Measurements from ENCODE around the gene ZNF536. TPM values are rescaled to one million over a fixed set of nuclear protein-coding genes. Genes with fewer than 3 reads are reported as not detected.

The ZNF536 gene
- total RNA-seq, 1 experiment from 2014 or later = not detected

- H3K9ac ChIP-seq (ENCODE audit: low read length) = no peak overlapping the region
- H3K9me3 ChIP-seq (ENCODE audit: low read length) = no peaks in the 10 kb centered on the region
- no peak for ATAC-seq
- no peaks in the 10 kb centered on the region for H4K20me1 ChIP-seq (ENCODE audit: low read length)
- no peaks in the 10 kb centered on the region for H3K79me2 ChIP-seq (ENCODE audit: low read length)
- peaks cover 5% of the 10 kb centered on the region; the same call in 1 of the 2 replicates for H3K27me3 ChIP-seq (ENCODE audit: low read length)
- BruUV-seq (replicated peaks) = no TSS peak
- no peak for TF ChIP-seq EZH2phosphoT487 (IDR thresholded peaks at IDR 0.05; ENCODE audit: borderline replicate concordance, low read length)
- no peak for TF ChIP-seq CTCF (conservative IDR thresholded peaks at IDR 0.05; ENCODE audit: low read depth, low read length)
- TF ChIP-seq EZH2 (IDR thresholded peaks at IDR 0.05; ENCODE audit: low read length, unreplicated experiment) = no peak
- ChIA-PET CTCF (no interaction called here), POLR2A (ENCODE audit: unreplicated experiment) (no interaction called here)
- H3K4me3 ChIP-seq (ENCODE audit: low read length) = no peak overlapping the region
- H3K36me3 ChIP-seq (ENCODE audit: low read depth, low read length) = no peaks in the 10 kb centered on the region
- no peaks in the 10 kb centered on the region for H3F3A ChIP-seq (ENCODE audit: low read length, unreplicated experiment)
- DNase-seq = no peak
- H2AFZ ChIP-seq (ENCODE audit: low read length) = no peak overlapping the region
- H3K4me2 ChIP-seq (ENCODE audit: low read length) = no peak overlapping the region
- no peaks in the 10 kb centered on the region for H3K4me1 ChIP-seq (ENCODE audit: insufficient read depth, low read length)
- no peaks in the 10 kb centered on the region for H3K9me2 ChIP-seq (replicated peaks; ENCODE audit: low read length)
- no peak overlapping the region for H3K27ac ChIP-seq (ENCODE audit: low read length)
- intact Hi-C loops (cut with micrococcal nuclease) = no loop called here
Measured at GRCh38 chr19:30362156-30362754, 9.9 kb upstream of the ZNF536 start.

- ChIA-PET POLR2A (ENCODE audit: unreplicated experiment) (no interaction called here), CTCF (no interaction called here)
- H3K36me3 ChIP-seq (ENCODE audit: low read depth, low read length) = no peaks in the 10 kb centered on the region
- no peaks in the 10 kb centered on the region for H3K9me2 ChIP-seq (replicated peaks; ENCODE audit: low read length)
- H3K9ac ChIP-seq (ENCODE audit: low read length) = no peak overlapping the region
- no peak for TF ChIP-seq CTCF (conservative IDR thresholded peaks at IDR 0.05; ENCODE audit: low read depth, low read length)
- TF ChIP-seq EZH2phosphoT487 (IDR thresholded peaks at IDR 0.05; ENCODE audit: borderline replicate concordance, low read length) = no peak
- no peak for TF ChIP-seq EZH2 (IDR thresholded peaks at IDR 0.05; ENCODE audit: low read length, unreplicated experiment)
- no peak for DNase-seq
- no peaks in the 10 kb centered on the region for H3K4me1 ChIP-seq (ENCODE audit: insufficient read depth, low read length)
- intact Hi-C loops (cut with micrococcal nuclease) = no loop called here
- no peaks in the 10 kb centered on the region for H3F3A ChIP-seq (ENCODE audit: low read length, unreplicated experiment)
- no peaks in the 10 kb centered on the region for H3K9me3 ChIP-seq (ENCODE audit: low read length)
- no peak overlapping the region for H3K4me3 ChIP-seq (ENCODE audit: low read length)
- H3K4me2 ChIP-seq (ENCODE audit: low read length) = no peak overlapping the region
- ATAC-seq = no peak
- H4K20me1 ChIP-seq (ENCODE audit: low read length) = no peaks in the 10 kb centered on the region
- H3K79me2 ChIP-seq (ENCODE audit: low read length) = no peaks in the 10 kb centered on the region
- H3K27ac ChIP-seq (ENCODE audit: low read length) = no peak overlapping the region
- no peak overlapping the region for H2AFZ ChIP-seq (ENCODE audit: low read length)
- peaks cover 5% of the 10 kb centered on the region; the same call in 1 of the 2 replicates for H3K27me3 ChIP-seq (ENCODE audit: low read length)
- no TSS peak for BruUV-seq (replicated peaks)
Measured at GRCh38 chr19:30363073-30363472, 9.1 kb upstream of the ZNF536 start.

DNA sequence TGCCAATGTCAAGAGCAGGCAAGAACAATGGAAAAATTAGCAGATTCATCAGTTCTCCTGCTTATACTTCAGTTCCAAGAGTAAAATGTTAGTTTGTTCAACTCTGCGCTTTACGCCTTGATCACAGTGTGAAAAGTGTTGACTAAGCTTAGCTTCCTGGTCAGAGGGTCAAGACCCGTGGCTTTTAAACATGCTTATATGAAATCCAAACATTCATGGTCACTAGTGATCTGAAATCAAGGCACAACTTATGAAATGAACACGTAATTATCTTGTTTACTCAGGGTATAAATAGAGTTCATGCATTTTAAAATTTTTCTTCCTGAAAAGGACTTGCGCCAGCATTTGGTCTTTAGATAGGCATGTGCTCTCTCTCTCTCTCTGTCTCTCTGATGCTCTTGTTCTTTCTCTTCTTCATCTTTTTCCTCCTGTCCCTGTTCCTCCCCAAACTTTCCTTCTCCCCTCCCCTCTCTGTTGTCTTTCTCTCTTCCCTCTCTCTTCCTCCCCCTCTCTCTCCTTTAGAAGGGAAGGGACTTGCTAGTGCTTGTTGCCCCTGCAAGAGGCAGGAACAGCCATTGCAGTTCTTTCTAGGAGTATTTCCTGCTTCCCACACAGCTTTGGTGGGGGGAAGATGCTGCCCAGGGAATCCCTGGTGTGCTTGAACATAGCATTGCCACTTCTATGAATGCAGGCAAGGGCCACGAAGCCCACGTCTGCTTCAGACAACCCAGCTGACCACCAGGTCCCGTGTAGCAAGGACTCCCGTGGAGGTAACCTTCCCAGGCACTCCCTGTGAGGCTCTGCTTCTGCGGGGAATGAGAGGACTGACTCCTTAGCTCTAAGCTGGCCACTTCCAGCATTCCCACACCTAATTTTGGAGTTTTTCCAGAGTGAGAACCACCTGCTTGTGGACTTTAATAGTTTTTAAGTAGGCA is 7.1 kb upstream of the ZNF536 start:
- Histone ChIP-seq H4K20me1 (ENCODE audit: low read length) (no peaks in the 10 kb centered on the region), H3K9me3 (ENCODE audit: low read length) (no peaks in the 10 kb centered on the region), H3K9me2 (replicated peaks; ENCODE audit: low read length) (no peaks in the 10 kb centered on the region), H3K4me3 (ENCODE audit: low read length) (no peak overlapping the region), H3F3A (ENCODE audit: low read length, unreplicated experiment) (no peaks in the 10 kb centered on the region), H3K36me3 (ENCODE audit: low read depth, low read length) (no peaks in the 10 kb centered on the region), H3K27ac (ENCODE audit: low read length) (no peak overlapping the region), H3K9ac (ENCODE audit: low read length) (no peak overlapping the region), H3K27me3 (ENCODE audit: low read length) (peaks cover 5% of the 10 kb centered on the region; the same call in 1 of the 2 replicates), H3K79me2 (ENCODE audit: low read length) (no peaks in the 10 kb centered on the region), H3K4me2 (ENCODE audit: low read length) (no peak overlapping the region), H2AFZ (ENCODE audit: low read length) (no peak overlapping the region), H3K4me1 (ENCODE audit: insufficient read depth, low read length) (no peaks in the 10 kb centered on the region)
- intact Hi-C loops (cut with micrococcal nuclease) = no loop called here
- no peak for TF ChIP-seq EZH2 (IDR thresholded peaks at IDR 0.05; ENCODE audit: low read length, unreplicated experiment)
- TF ChIP-seq EZH2phosphoT487 (IDR thresholded peaks at IDR 0.05; ENCODE audit: borderline replicate concordance, low read length) = no peak
- no peak for TF ChIP-seq CTCF (conservative IDR thresholded peaks at IDR 0.05; ENCODE audit: low read depth, low read length)
- ATAC-seq = no peak
- ChIA-PET CTCF (no interaction called here), POLR2A (ENCODE audit: unreplicated experiment) (no interaction called here)
- no TSS peak for BruUV-seq (replicated peaks)
- DNase-seq = no peak
